IMR-90 (cell line): Measurements from ENCODE around the gene ZBTB9.

Experiments
- CEBPB ChIP-seq: IDR thresholded peaks from 2 replicates; pipeline ENCODE4 v1.6.1; 2012; ENCODE audit warnings: low read depth, low read length, improper control_type of control experiment
- FOS ChIP-seq: fragments of 150-350 bp; IDR thresholded peaks from 2 replicates; pipeline ENCODE4 v1.6.1; 2016; ENCODE audit warnings: low read depth, low read length
- MAFK ChIP-seq: IDR thresholded peaks from 2 replicates; pipeline ENCODE4 v1.6.1; 2012; ENCODE audit warnings: low read depth, low read length, improper control_type of control experiment
- MAZ ChIP-seq: IDR thresholded peaks from 2 replicates; pipeline ENCODE4 v1.6.1; 2012; ENCODE audit warnings: low read depth, mild to moderate bottlenecking, low read length, improper control_type of control experiment, moderate library complexity, borderline replicate concordance
- MXI1 ChIP-seq: IDR thresholded peaks from 2 replicates; pipeline ENCODE4 v1.6.1; 2012; ENCODE audit warnings: low read depth, mild to moderate bottlenecking, low read length, moderate library complexity, borderline replicate concordance
- POLR2A ChIP-seq: IDR thresholded peaks from 2 replicates; pipeline ENCODE4 v1.6.1; 2012; ENCODE audit warnings: mild to moderate bottlenecking, low read depth, low read length
- RAD21 ChIP-seq: IDR thresholded peaks from 2 replicates; pipeline ENCODE4 v1.6.1; 2012; ENCODE audit warnings: low read length, improper control_type of control experiment
- RCOR1 ChIP-seq: IDR thresholded peaks from 2 replicates; pipeline ENCODE4 v1.6.1; 2012; ENCODE audit warnings: mild to moderate bottlenecking, low read length, improper control_type of control experiment; ENCODE audit not compliant: insufficient replicate concordance
- RFX5 ChIP-seq: IDR thresholded peaks from 2 replicates; pipeline ENCODE4 v1.8.0; 2012; ENCODE audit warnings: low read depth, mild to moderate bottlenecking, low read length, moderate library complexity
- SMC3 ChIP-seq: fragments of 150-350 bp; IDR thresholded peaks from 2 replicates; pipeline ENCODE4 v1.6.1; 2016; ENCODE audit warnings: low read depth, mild to moderate bottlenecking, antibody characterized with exemption, low read length, moderate library complexity
- TF ChIP-seq, protein P1 (sequence below): fragments of 150-350 bp; IDR thresholded peaks from 2 replicates; pipeline ENCODE4 v1.6.1; 2017; ENCODE audit warnings: mild to moderate bottlenecking, antibody characterized with exemption, low read length, low read depth
- TF ChIP-seq, protein P2 (sequence below): conservative IDR thresholded peaks from 2 replicates; pipeline ENCODE4 v1.5.1; 2012; ENCODE audit warnings: mild to moderate bottlenecking, low read depth, low read length, improper control_type of control experiment
- TF ChIP-seq, protein P3 (sequence below): fragments of 150-350 bp; IDR thresholded peaks from 2 replicates; pipeline ENCODE4 v1.6.1; 2016; ENCODE audit warnings: low read depth, mild to moderate bottlenecking, low read length, moderate library complexity, borderline replicate concordance

DNA sequence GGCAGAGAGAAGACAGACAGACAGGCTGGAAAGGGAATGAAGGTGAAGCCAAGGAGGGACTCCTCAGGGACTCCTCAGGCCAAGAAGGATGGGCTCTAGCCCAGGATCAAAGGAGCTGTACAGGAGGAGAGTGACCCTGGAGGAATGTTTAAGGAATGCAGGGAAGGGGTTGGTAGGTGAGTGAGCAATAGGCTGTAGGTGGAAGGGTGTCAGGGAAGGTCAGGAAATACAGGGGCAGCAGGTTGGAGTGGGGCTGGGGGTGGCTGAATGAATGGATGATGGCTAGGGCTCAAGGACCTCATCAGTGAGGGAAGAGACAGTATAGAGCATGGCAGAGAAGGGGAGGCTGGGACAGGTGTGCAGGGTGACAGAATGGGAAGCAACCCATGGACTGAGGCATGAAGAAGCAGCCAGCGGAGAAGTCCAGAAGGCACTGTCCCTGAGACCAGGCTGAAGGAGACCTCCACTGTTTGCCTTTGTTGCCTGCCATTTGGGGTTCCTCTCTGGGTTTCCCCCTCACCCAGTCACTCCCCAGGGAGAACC, 21.3 kb upstream of the ZBTB9 start:
- TF ChIP-seq, protein P1, sequence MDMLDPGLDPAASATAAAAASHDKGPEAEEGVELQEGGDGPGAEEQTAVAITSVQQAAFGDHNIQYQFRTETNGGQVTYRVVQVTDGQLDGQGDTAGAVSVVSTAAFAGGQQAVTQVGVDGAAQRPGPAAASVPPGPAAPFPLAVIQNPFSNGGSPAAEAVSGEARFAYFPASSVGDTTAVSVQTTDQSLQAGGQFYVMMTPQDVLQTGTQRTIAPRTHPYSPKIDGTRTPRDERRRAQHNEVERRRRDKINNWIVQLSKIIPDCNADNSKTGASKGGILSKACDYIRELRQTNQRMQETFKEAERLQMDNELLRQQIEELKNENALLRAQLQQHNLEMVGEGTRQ, result no peak
- TF ChIP-seq RFX5 (no peak), RAD21 (no peak), FOS (no peak), MXI1 (no peak), POLR2A (no peak), CEBPB (no peak), SMC3 (no peak), MAFK (no peak), MAZ (no peak), RCOR1 (no peak)
- TF ChIP-seq, protein P2, sequence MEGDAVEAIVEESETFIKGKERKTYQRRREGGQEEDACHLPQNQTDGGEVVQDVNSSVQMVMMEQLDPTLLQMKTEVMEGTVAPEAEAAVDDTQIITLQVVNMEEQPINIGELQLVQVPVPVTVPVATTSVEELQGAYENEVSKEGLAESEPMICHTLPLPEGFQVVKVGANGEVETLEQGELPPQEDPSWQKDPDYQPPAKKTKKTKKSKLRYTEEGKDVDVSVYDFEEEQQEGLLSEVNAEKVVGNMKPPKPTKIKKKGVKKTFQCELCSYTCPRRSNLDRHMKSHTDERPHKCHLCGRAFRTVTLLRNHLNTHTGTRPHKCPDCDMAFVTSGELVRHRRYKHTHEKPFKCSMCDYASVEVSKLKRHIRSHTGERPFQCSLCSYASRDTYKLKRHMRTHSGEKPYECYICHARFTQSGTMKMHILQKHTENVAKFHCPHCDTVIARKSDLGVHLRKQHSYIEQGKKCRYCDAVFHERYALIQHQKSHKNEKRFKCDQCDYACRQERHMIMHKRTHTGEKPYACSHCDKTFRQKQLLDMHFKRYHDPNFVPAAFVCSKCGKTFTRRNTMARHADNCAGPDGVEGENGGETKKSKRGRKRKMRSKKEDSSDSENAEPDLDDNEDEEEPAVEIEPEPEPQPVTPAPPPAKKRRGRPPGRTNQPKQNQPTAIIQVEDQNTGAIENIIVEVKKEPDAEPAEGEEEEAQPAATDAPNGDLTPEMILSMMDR, result no peak
- TF ChIP-seq, protein P3, sequence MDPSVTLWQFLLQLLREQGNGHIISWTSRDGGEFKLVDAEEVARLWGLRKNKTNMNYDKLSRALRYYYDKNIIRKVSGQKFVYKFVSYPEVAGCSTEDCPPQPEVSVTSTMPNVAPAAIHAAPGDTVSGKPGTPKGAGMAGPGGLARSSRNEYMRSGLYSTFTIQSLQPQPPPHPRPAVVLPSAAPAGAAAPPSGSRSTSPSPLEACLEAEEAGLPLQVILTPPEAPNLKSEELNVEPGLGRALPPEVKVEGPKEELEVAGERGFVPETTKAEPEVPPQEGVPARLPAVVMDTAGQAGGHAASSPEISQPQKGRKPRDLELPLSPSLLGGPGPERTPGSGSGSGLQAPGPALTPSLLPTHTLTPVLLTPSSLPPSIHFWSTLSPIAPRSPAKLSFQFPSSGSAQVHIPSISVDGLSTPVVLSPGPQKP, result no peak
